CD14-positive monocyte (primary cell): ENCODE results near the gene CENPX. TPM values are rescaled to one million over a fixed set of nuclear protein-coding genes. Genes with fewer than 3 reads are reported as not detected.

Experiments
- DNase-seq, 3 donors: peaks; one replicate each; pipeline ENCODE4 v3.0.0-alpha.2; 2011 to 2022
- H2AFZ ChIP-seq: 2 replicates; pipeline ENCODE4 v1.6.0; 2012; ENCODE audit warnings: mild to moderate bottlenecking, low read depth, low read length, inconsistent platforms; ENCODE audit not compliant: insufficient read depth, poor library complexity, severe bottlenecking
- H3K27ac ChIP-seq, 2 donors: 1 replicate in 1 of 2; 2 replicates in 1 of 2; pipeline ENCODE4 v1.5.1; 2012 to 2013; ENCODE audit warnings: low read length in 2 of 2, control low read depth in 1 of 2, inconsistent platforms in 1 of 2, low read depth in 1 of 2, mild to moderate bottlenecking in 1 of 2
- H3K27me3 ChIP-seq, 2 donors: one replicate each; pipeline versions ENCODE4 v1.6.0 to v1.6.1; 2011 to 2013; ENCODE audit warnings: low read length in 2 of 2; ENCODE audit not compliant: control insufficient read depth in 2 of 2, insufficient read depth in 2 of 2
- H3K36me3 ChIP-seq, 2 donors: replicated peaks in 1 of 2; 1 replicate in 1 of 2; 2 replicates in 1 of 2; pipeline versions ENCODE4 v1.5.1 to v1.6.1; 2012 to 2013; ENCODE audit warnings: low read length in 2 of 2, control low read depth in 1 of 2, inconsistent platforms in 1 of 2, mild to moderate bottlenecking in 1 of 2; ENCODE audit not compliant: insufficient read depth in 2 of 2, control insufficient read depth in 1 of 2
- H3K4me1 ChIP-seq, 2 donors: 1 replicate in 1 of 2; 2 replicates in 1 of 2; pipeline versions ENCODE4 v1.5.1 to v1.6.1; 2012 to 2013; ENCODE audit warnings: low read length in 2 of 2, control low read depth in 1 of 2, inconsistent platforms in 1 of 2, mild to moderate bottlenecking in 1 of 2, moderate library complexity in 1 of 2; ENCODE audit not compliant: insufficient read depth in 2 of 2, control insufficient read depth in 1 of 2
- H3K4me2 ChIP-seq: replicated peaks from 2 replicates; pipeline ENCODE3; 2012; ENCODE audit warnings: low read length, moderate library complexity, mild to moderate bottlenecking; ENCODE audit not compliant: poor library complexity, severe bottlenecking; ENCODE audit errors: extremely low read depth
- H3K4me3 ChIP-seq, 3 experiments: fragments of 200-600 bp in 1 of 3; sonication (generic) in 1 of 3; replicated peaks in 1 of 3; 1 replicate in 2 of 3; 2 replicates in 1 of 3; pipeline ENCODE4 v1.5.1; 2011 to 2013; ENCODE audit warnings: low read length in 3 of 3, mild to moderate bottlenecking in 3 of 3, control low read depth in 2 of 3, low read depth in 2 of 3, inconsistent platforms in 1 of 3, moderate library complexity in 1 of 3
- H3K79me2 ChIP-seq: 2 replicates; pipeline ENCODE4 v1.6.0; 2012; ENCODE audit warnings: mild to moderate bottlenecking, control low read depth, inconsistent platforms, low read length, moderate library complexity; ENCODE audit not compliant: insufficient read depth
- H3K9ac ChIP-seq: 2 replicates; pipeline ENCODE4 v1.6.0; 2017; ENCODE audit warnings: low read length, mild to moderate bottlenecking; ENCODE audit not compliant: insufficient read depth, poor library complexity, severe bottlenecking
- H3K9me3 ChIP-seq, 2 donors: replicated peaks in 1 of 2; 1 replicate in 1 of 2; 2 replicates in 1 of 2; pipeline versions ENCODE4 v1.5.1 to v1.6.1; 2012 to 2013; ENCODE audit warnings: low read length in 2 of 2, control low read depth in 1 of 2; ENCODE audit not compliant: control insufficient read depth in 1 of 2, insufficient read depth in 1 of 2
- H4K20me1 ChIP-seq: 2 replicates; pipeline ENCODE4 v1.6.0; 2012; ENCODE audit warnings: mild to moderate bottlenecking, low read length, control low read depth, moderate library complexity; ENCODE audit not compliant: insufficient read depth
- H3K27ac Mint-ChIP-seq, 7 donors: one replicate each; pipeline ENCODE4 v1.8.0; 2020; ENCODE audit warnings: mild to moderate bottlenecking in 7 of 7, mixed read lengths in 7 of 7, moderate library complexity in 6 of 7, inconsistent platforms in 2 of 7
- H3K27me3 Mint-ChIP-seq, 3 donors: one replicate each; pipeline ENCODE4 v1.8.0; 2021 to 2022; ENCODE audit warnings: low read depth in 3 of 3, mild to moderate bottlenecking in 3 of 3, mixed read lengths in 3 of 3, moderate library complexity in 3 of 3, inconsistent platforms in 1 of 3
- H3K36me3 Mint-ChIP-seq, 2 donors: one replicate each; pipeline ENCODE4 v1.8.0; 2020; ENCODE audit warnings: mixed read lengths in 2 of 2, inconsistent platforms in 1 of 2, mild to moderate bottlenecking in 1 of 2
- H3K4me1 Mint-ChIP-seq: one replicate; pipeline ENCODE4 v1.8.0; 2020; ENCODE audit warnings: mild to moderate bottlenecking, mixed read lengths
- H3K4me3 Mint-ChIP-seq, 2 donors: one replicate each; pipeline ENCODE4 v1.8.0; 2020; ENCODE audit warnings: mild to moderate bottlenecking in 2 of 2, mixed read lengths in 2 of 2, moderate library complexity in 1 of 2
- H3K9me3 Mint-ChIP-seq, 7 donors: one replicate each; pipeline ENCODE4 v1.8.0; 2020 to 2022; ENCODE audit warnings: mixed read lengths in 7 of 7, mild to moderate bottlenecking in 6 of 7, moderate library complexity in 6 of 7, inconsistent platforms in 2 of 7
- CTCF ChIP-seq: fragments of 200-600 bp; IDR thresholded peaks from one replicate; pipeline ENCODE4 v1.8.0; 2022; ENCODE audit warnings: antibody characterized with exemption, mild to moderate bottlenecking
- WGBS: methylation state at CpG from one replicate; pipeline ENCODE4 v1.1.5; 2013; ENCODE audit warnings: missing lambda C conversion rate; ENCODE audit not compliant: insufficient coverage; 5-methylcytosine and 5-hydroxymethylcytosine counted together
- intact Hi-C, 2 donors: fragments of 100-400 bp; cut with micrococcal nuclease; formaldehyde crosslinking; loops; one replicate each; pipeline versions ENCODE4 v1.15.0 to v1.15.1; 2023
- polyA plus RNA-seq, 3 donors: library from polyadenylated mRNA; depleted of rRNA in 1 of 3; unstranded in 2 of 3; stranded (reverse) in 1 of 3; fragments of 300-500 nt in 2 of 3; fragments of >200 nt in 1 of 3; fragmentation: Illumina TruSeq in 2 of 3; gene quantifications; 1 replicate in 2 of 3; 2 replicates in 1 of 3; pipeline ENCODE4 v1.2.3, GENCODE V29; 2012 to 2021

The CENPX gene
- polyA plus RNA-seq, 3 donors: 47.7 to 57.0 (median 55.9) TPM

- H3K4me1 ChIP-seq: no peaks in the 10 kb centered on the region
- H3K27ac ChIP-seq: no peak overlapping the region
- peaks cover 10 to 21% of the 10 kb centered on the region in 2 donors for H3K36me3 ChIP-seq
- H3K79me2 ChIP-seq: no peaks in the 10 kb centered on the region
- H3K36me3 Mint-ChIP-seq: peaks cover 11 to 37% of the 10 kb centered on the region in 2 donors
- H3K9me3 Mint-ChIP-seq: peaks cover 0 to 2% (median 0%) of the 10 kb centered on the region in 7 donors
- no peak overlapping the region for H3K4me2 ChIP-seq
- H3K9me3 ChIP-seq: no peaks in the 10 kb centered on the region
- H3K27me3 ChIP-seq: no peaks in the 10 kb centered on the region
- DNase-seq: no peak
- no peak overlapping the region for H2AFZ ChIP-seq
- H4K20me1 ChIP-seq: peaks cover 7% of the 10 kb centered on the region
- H3K4me3 ChIP-seq: no peak overlapping the region
- no peak overlapping the region for H3K9ac ChIP-seq
- no peaks in the 10 kb centered on the region for H3K4me1 Mint-ChIP-seq
- H3K27ac Mint-ChIP-seq: no peak overlapping the region
- H3K4me3 Mint-ChIP-seq: no peak overlapping the region
- intact Hi-C loops: no loop called here
- 91% methylated on average over 27 of the region's 36 CpGs for WGBS
- H3K27me3 Mint-ChIP-seq: no peaks in the 10 kb centered on the region
- TF ChIP-seq CTCF: no peak
These were observed 22.5 kb downstream of the CENPX start for GRCh38 chr17:81999976-82000802.

GRCh38 chr17:81999587-81999975 is 23.1 kb downstream of the CENPX start:
- no peak for TF ChIP-seq CTCF
- WGBS: 98% methylated on average over 10 of the region's 12 CpGs
- DNase-seq: no peak
- Histone ChIP-seq H4K20me1 (peaks cover 7% of the 10 kb centered on the region), H3K27me3 (no peaks in the 10 kb centered on the region), H2AFZ (no peak overlapping the region), H3K9me3 (no peaks in the 10 kb centered on the region), H3K4me3 (no peak overlapping the region), H3K36me3 (peaks cover 14 to 22% of the 10 kb centered on the region in 2 donors), H3K4me1 (no peaks in the 10 kb centered on the region), H3K79me2 (no peaks in the 10 kb centered on the region), H3K4me2 (no peak overlapping the region), H3K27ac (no peak overlapping the region), H3K9ac (no peak overlapping the region)
- Mint-ChIP-seq H3K4me1 (no peaks in the 10 kb centered on the region), H3K36me3 (peaks cover 13 to 41% of the 10 kb centered on the region in 2 donors), H3K27me3 (no peaks in the 10 kb centered on the region), H3K27ac (no peak overlapping the region), H3K9me3 (peaks cover 0 to 2% (median 0%) of the 10 kb centered on the region in 7 donors), H3K4me3 (no peak overlapping the region)
- intact Hi-C loops: no loop called here
